ENCODE measurements around the gene OR4N2.
"Not testable (repeated sequence)": the region's sequence is repeated elsewhere in the genome, so short reads cannot be mapped to it uniquely, and the experiment has no call there.

Gene OR4N2

GRCh38 chr14:19803470-19803869 is at the start of gene OR4N2:
Gene OR4N2 (plus strand): TSS chr14:19803770. CDS start chr14:19827449, 23,679 bp downstream.
- H3K9ac ChIP-seq (ENCODE audit: low read depth, low read length, poor library complexity, severe bottlenecking); H3K9me3 ChIP-seq (ENCODE audit: insufficient read depth, low read depth, low read length); H3K79me2 ChIP-seq (ENCODE audit: insufficient read depth, low read length); H3K27me3 ChIP-seq (ENCODE audit: insufficient read depth, low read length, poor library complexity, severe bottlenecking); H3K4me3 ChIP-seq (ENCODE audit: low read length, poor library complexity, severe bottlenecking); H3F3A ChIP-seq (ENCODE audit: low read depth); H4K20me1 ChIP-seq (ENCODE audit: insufficient read depth, low read length, poor library complexity, severe bottlenecking); H3K36me3 ChIP-seq (ENCODE audit: insufficient read depth, low read length); H3K4me2 ChIP-seq (ENCODE audit: low read depth, low read length, poor library complexity, severe bottlenecking); H3K4me1 ChIP-seq (ENCODE audit: insufficient read depth, low read length, poor library complexity, severe bottlenecking); H2AFZ ChIP-seq (ENCODE audit: low read length); H3K9me2 ChIP-seq (replicated peaks; ENCODE audit: low read depth, low read length): not testable (repeated sequence)

- Histone ChIP-seq H4K20me1 (ENCODE audit: insufficient read depth, low read length, poor library complexity, severe bottlenecking) (no peaks in the 10 kb centered on the region), H3K9me3 (ENCODE audit: insufficient read depth, low read depth, low read length) (no peaks in the 10 kb centered on the region), H3K36me3 (ENCODE audit: insufficient read depth, low read length) (no peaks in the 10 kb centered on the region), H3K79me2 (ENCODE audit: insufficient read depth, low read length) (no peaks in the 10 kb centered on the region), H3F3A (ENCODE audit: low read depth) (no peaks in the 10 kb centered on the region), H3K4me3 (ENCODE audit: low read length, poor library complexity, severe bottlenecking) (no peak overlapping the region), H3K27me3 (ENCODE audit: insufficient read depth, low read length, poor library complexity, severe bottlenecking) (no peaks in the 10 kb centered on the region), H3K4me2 (ENCODE audit: low read depth, low read length, poor library complexity, severe bottlenecking) (no peak overlapping the region), H2AFZ (ENCODE audit: low read length) (no peak overlapping the region), H3K9me2 (replicated peaks; ENCODE audit: low read depth, low read length) (no peaks in the 10 kb centered on the region), H3K9ac (ENCODE audit: low read depth, low read length, poor library complexity, severe bottlenecking) (no peak overlapping the region), H3K4me1 (ENCODE audit: insufficient read depth, low read length, poor library complexity, severe bottlenecking) (no peaks in the 10 kb centered on the region)
- TF ChIP-seq EZH2phosphoT487 (IDR thresholded peaks at IDR 0.05; ENCODE audit: borderline replicate concordance) (no peak), CTCF (conservative IDR thresholded peaks at IDR 0.05; ENCODE audit: low read length) (no peak)
Observed at GRCh38 chr14:19754172-19754571, 49.4 kb upstream of the OR4N2 start.

GRCh38 chr14:19771491-19771890 is 32.1 kb upstream of the OR4N2 start:
- H3K9me3 ChIP-seq (ENCODE audit: insufficient read depth, low read depth, low read length) = peaks cover 13% of the 10 kb centered on the region; the same call in 1 of the 2 replicates

GRCh38 chr14:19771895-19772430 is 31.6 kb upstream of the OR4N2 start:
- Histone ChIP-seq H3K4me3 (ENCODE audit: low read length, poor library complexity, severe bottlenecking) (no peak overlapping the region), H3K27me3 (ENCODE audit: insufficient read depth, low read length, poor library complexity, severe bottlenecking) (no peaks in the 10 kb centered on the region), H3F3A (ENCODE audit: low read depth) (no peaks in the 10 kb centered on the region), H3K9me2 (replicated peaks; ENCODE audit: low read depth, low read length) (no peaks in the 10 kb centered on the region), H3K9ac (ENCODE audit: low read depth, low read length, poor library complexity, severe bottlenecking) (no peak overlapping the region), H3K4me1 (ENCODE audit: insufficient read depth, low read length, poor library complexity, severe bottlenecking) (no peaks in the 10 kb centered on the region), H3K79me2 (ENCODE audit: insufficient read depth, low read length) (no peaks in the 10 kb centered on the region), H3K4me2 (ENCODE audit: low read depth, low read length, poor library complexity, severe bottlenecking) (no peak overlapping the region), H4K20me1 (ENCODE audit: insufficient read depth, low read length, poor library complexity, severe bottlenecking) (no peaks in the 10 kb centered on the region), H3K9me3 (ENCODE audit: insufficient read depth, low read depth, low read length) (peaks cover 13% of the 10 kb centered on the region; the same call in 1 of the 2 replicates), H2AFZ (ENCODE audit: low read length) (no peak overlapping the region), H3K36me3 (ENCODE audit: insufficient read depth, low read length) (no peaks in the 10 kb centered on the region)
- no peak for TF ChIP-seq EZH2phosphoT487 (IDR thresholded peaks at IDR 0.05; ENCODE audit: borderline replicate concordance)
- TF ChIP-seq CTCF (conservative IDR thresholded peaks at IDR 0.05; ENCODE audit: low read length) = no peak

More at GRCh38 chr14:19771491-19771890, 32.1 kb upstream of the OR4N2 start:
- H3K79me2 ChIP-seq (ENCODE audit: insufficient read depth, low read length); H4K20me1 ChIP-seq (ENCODE audit: insufficient read depth, low read length, poor library complexity, severe bottlenecking); H3K4me1 ChIP-seq (ENCODE audit: insufficient read depth, low read length, poor library complexity, severe bottlenecking); H3K36me3 ChIP-seq (ENCODE audit: insufficient read depth, low read length); H3F3A ChIP-seq (ENCODE audit: low read depth); H3K4me3 ChIP-seq (ENCODE audit: low read length, poor library complexity, severe bottlenecking); H3K27me3 ChIP-seq (ENCODE audit: insufficient read depth, low read length, poor library complexity, severe bottlenecking); H3K9ac ChIP-seq (ENCODE audit: low read depth, low read length, poor library complexity, severe bottlenecking); H2AFZ ChIP-seq (ENCODE audit: low read length); H3K9me2 ChIP-seq (replicated peaks; ENCODE audit: low read depth, low read length); H3K4me2 ChIP-seq (ENCODE audit: low read depth, low read length, poor library complexity, severe bottlenecking): not testable (repeated sequence)

GRCh38 chr14:19772454-19772853 is 31.1 kb upstream of the OR4N2 start:
- not testable (repeated sequence) for H3K9me2 ChIP-seq (replicated peaks; ENCODE audit: low read depth, low read length); H3K4me3 ChIP-seq (ENCODE audit: low read length, poor library complexity, severe bottlenecking); H3F3A ChIP-seq (ENCODE audit: low read depth); H3K79me2 ChIP-seq (ENCODE audit: insufficient read depth, low read length); H3K9ac ChIP-seq (ENCODE audit: low read depth, low read length, poor library complexity, severe bottlenecking); H4K20me1 ChIP-seq (ENCODE audit: insufficient read depth, low read length, poor library complexity, severe bottlenecking); H3K4me2 ChIP-seq (ENCODE audit: low read depth, low read length, poor library complexity, severe bottlenecking); H3K36me3 ChIP-seq (ENCODE audit: insufficient read depth, low read length); H3K4me1 ChIP-seq (ENCODE audit: insufficient read depth, low read length, poor library complexity, severe bottlenecking); H2AFZ ChIP-seq (ENCODE audit: low read length); H3K27me3 ChIP-seq (ENCODE audit: insufficient read depth, low read length, poor library complexity, severe bottlenecking)
- H3K9me3 ChIP-seq (ENCODE audit: insufficient read depth, low read depth, low read length) = peaks cover 13% of the 10 kb centered on the region; the same call in 1 of the 2 replicates

GRCh38 chr14:19773204-19773603 is 30.4 kb upstream of the OR4N2 start, which contains the start of gene OR4M1:
Gene OR4M1 (plus strand): TSS chr14:19773504. CDS start chr14:19780323, 6,819 bp downstream.
- peaks cover 13% of the 10 kb centered on the region; the same call in 1 of the 2 replicates for H3K9me3 ChIP-seq (ENCODE audit: insufficient read depth, low read depth, low read length)
- H3K79me2 ChIP-seq (ENCODE audit: insufficient read depth, low read length); H3K4me2 ChIP-seq (ENCODE audit: low read depth, low read length, poor library complexity, severe bottlenecking); H3K4me1 ChIP-seq (ENCODE audit: insufficient read depth, low read length, poor library complexity, severe bottlenecking); H3F3A ChIP-seq (ENCODE audit: low read depth); H3K4me3 ChIP-seq (ENCODE audit: low read length, poor library complexity, severe bottlenecking); H4K20me1 ChIP-seq (ENCODE audit: insufficient read depth, low read length, poor library complexity, severe bottlenecking); H3K36me3 ChIP-seq (ENCODE audit: insufficient read depth, low read length); H2AFZ ChIP-seq (ENCODE audit: low read length); H3K9me2 ChIP-seq (replicated peaks; ENCODE audit: low read depth, low read length); H3K9ac ChIP-seq (ENCODE audit: low read depth, low read length, poor library complexity, severe bottlenecking); H3K27me3 ChIP-seq (ENCODE audit: insufficient read depth, low read length, poor library complexity, severe bottlenecking): not testable (repeated sequence)

Data from Loucy (cell line).